ENCODE data around the gene SEMA5A. TPM values are rescaled to one million over a fixed set of nuclear protein-coding genes. Genes with fewer than 3 reads are reported as not detected.

SEMA5A gene
- polyA plus RNA-seq, 3 donors, result not detected

GRCh38 chr5:9425710-9426109 is 120.2 kb downstream of the SEMA5A start:
- no peaks in the 10 kb centered on the region for H3K36me3 Mint-ChIP-seq
- H3K27me3 ChIP-seq (ENCODE audit: control insufficient read depth in 2 of 2, insufficient read depth in 2 of 2, low read length in 2 of 2), result no peaks in the 10 kb centered on the region

GRCh38 chr5:9423571-9423970 is 122.3 kb downstream of the SEMA5A start:
- intact Hi-C loops (cut with micrococcal nuclease), result no loop called here
- no peak for TF ChIP-seq CTCF (IDR thresholded peaks at IDR 0.05)
- Mint-ChIP-seq H3K27ac (no peak overlapping the region), H3K4me1 (no peaks in the 10 kb centered on the region), H3K27me3 (ENCODE audit: low read depth in 3 of 3) (no peaks in the 10 kb centered on the region), H3K4me3 (no peak overlapping the region), H3K9me3 (peaks cover 0 to 6% (median 4%) of the 10 kb centered on the region in 7 donors), H3K36me3 (no peaks in the 10 kb centered on the region)
- Histone ChIP-seq H2AFZ (ENCODE audit: insufficient read depth, low read depth, low read length, poor library complexity, severe bottlenecking) (no peak overlapping the region), H3K9ac (ENCODE audit: insufficient read depth, low read length, poor library complexity, severe bottlenecking) (no peak overlapping the region), H3K9me3 (replicated peaks in 1 of 2; ENCODE audit: control insufficient read depth in 1 of 2, insufficient read depth in 1 of 2, low read length in 2 of 2) (peaks cover 0 to 3% of the 10 kb centered on the region in 2 donors), H3K36me3 (replicated peaks in 1 of 2; ENCODE audit: control insufficient read depth in 1 of 2, insufficient read depth in 2 of 2, low read length in 2 of 2) (no peaks in the 10 kb centered on the region), H3K4me1 (ENCODE audit: control insufficient read depth in 1 of 2, insufficient read depth in 2 of 2, low read length in 2 of 2) (no peaks in the 10 kb centered on the region), H3K27me3 (ENCODE audit: control insufficient read depth in 2 of 2, insufficient read depth in 2 of 2, low read length in 2 of 2) (no peaks in the 10 kb centered on the region), H4K20me1 (ENCODE audit: insufficient read depth, low read length) (no peaks in the 10 kb centered on the region), H3K4me3 (replicated peaks in 1 of 3; ENCODE audit: low read depth in 2 of 3, low read length in 3 of 3) (no peak overlapping the region), H3K27ac (ENCODE audit: low read depth in 1 of 2, low read length in 2 of 2) (no peak overlapping the region), H3K4me2 (replicated peaks; ENCODE audit: extremely low read depth, low read length, poor library complexity, severe bottlenecking) (no peak overlapping the region), H3K79me2 (ENCODE audit: insufficient read depth, low read length) (no peaks in the 10 kb centered on the region)
- DNase-seq, result no peak
- 100% methylated on average over 1 of the region's 1 CpG for WGBS (ENCODE audit: insufficient coverage)

More at GRCh38 chr5:9425710-9426109, 120.2 kb downstream of the SEMA5A start:
- no peak for DNase-seq
- no peaks in the 10 kb centered on the region for H3K27me3 Mint-ChIP-seq (ENCODE audit: low read depth in 3 of 3)
- intact Hi-C loops (cut with micrococcal nuclease), result no loop called here
- no peak overlapping the region for H3K4me3 ChIP-seq (replicated peaks in 1 of 3; ENCODE audit: low read depth in 2 of 3, low read length in 3 of 3)
- H2AFZ ChIP-seq (ENCODE audit: insufficient read depth, low read depth, low read length, poor library complexity, severe bottlenecking), result no peak overlapping the region
- no peaks in the 10 kb centered on the region for H3K9me3 ChIP-seq (replicated peaks in 1 of 2; ENCODE audit: control insufficient read depth in 1 of 2, insufficient read depth in 1 of 2, low read length in 2 of 2)
- no peaks in the 10 kb centered on the region for H3K79me2 ChIP-seq (ENCODE audit: insufficient read depth, low read length)
- H3K36me3 ChIP-seq (replicated peaks in 1 of 2; ENCODE audit: control insufficient read depth in 1 of 2, insufficient read depth in 2 of 2, low read length in 2 of 2), result no peaks in the 10 kb centered on the region
- no peaks in the 10 kb centered on the region for H3K4me1 ChIP-seq (ENCODE audit: control insufficient read depth in 1 of 2, insufficient read depth in 2 of 2, low read length in 2 of 2)
- no peaks in the 10 kb centered on the region for H3K4me1 Mint-ChIP-seq
- H3K9ac ChIP-seq (ENCODE audit: insufficient read depth, low read length, poor library complexity, severe bottlenecking), result no peak overlapping the region
- H3K9me3 Mint-ChIP-seq, result peaks cover 0 to 4% (median 0%) of the 10 kb centered on the region in 7 donors
- H3K27ac ChIP-seq (ENCODE audit: low read depth in 1 of 2, low read length in 2 of 2), result no peak overlapping the region
- H3K4me2 ChIP-seq (replicated peaks; ENCODE audit: extremely low read depth, low read length, poor library complexity, severe bottlenecking), result no peak overlapping the region
- no peak overlapping the region for H3K27ac Mint-ChIP-seq
- no peak for TF ChIP-seq CTCF (IDR thresholded peaks at IDR 0.05)
- no peaks in the 10 kb centered on the region for H4K20me1 ChIP-seq (ENCODE audit: insufficient read depth, low read length)
- no peak overlapping the region for H3K4me3 Mint-ChIP-seq
